C4-2B (cell line): ENCODE data around the gene TMC5.

Source experiments
- ZFX ChIP-seq: fragments of 450-650 bp; IDR thresholded peaks from 2 replicates; pipeline ENCODE4 v1.6.1; 2017
- TF ChIP-seq, protein P1 (sequence below): fragments of 450-650 bp; conservative IDR thresholded peaks from 2 replicates; pipeline ENCODE4 v1.5.1; 2017; ENCODE audit warnings: mild to moderate bottlenecking

DNA sequence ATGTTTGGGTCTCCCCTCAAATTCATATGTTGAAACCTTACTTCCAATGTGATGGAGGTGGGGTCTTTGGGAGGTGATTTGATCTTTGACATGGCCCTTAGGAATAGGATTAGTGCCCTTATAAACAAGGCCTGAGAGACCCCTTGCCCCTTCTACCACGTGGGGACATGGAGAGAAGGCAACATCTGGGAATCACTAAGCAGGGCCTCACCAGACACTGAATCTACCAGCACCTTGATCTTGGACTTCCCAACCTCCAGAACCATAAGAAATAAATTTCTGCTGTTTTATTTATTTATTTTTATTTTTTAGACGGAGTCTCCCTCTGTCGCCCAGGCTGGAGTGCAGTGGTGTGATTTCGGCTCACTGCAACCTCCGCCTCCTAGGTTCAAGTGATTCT is 64.1 kb downstream of the TMC5 start:
- TF ChIP-seq, protein P1, sequence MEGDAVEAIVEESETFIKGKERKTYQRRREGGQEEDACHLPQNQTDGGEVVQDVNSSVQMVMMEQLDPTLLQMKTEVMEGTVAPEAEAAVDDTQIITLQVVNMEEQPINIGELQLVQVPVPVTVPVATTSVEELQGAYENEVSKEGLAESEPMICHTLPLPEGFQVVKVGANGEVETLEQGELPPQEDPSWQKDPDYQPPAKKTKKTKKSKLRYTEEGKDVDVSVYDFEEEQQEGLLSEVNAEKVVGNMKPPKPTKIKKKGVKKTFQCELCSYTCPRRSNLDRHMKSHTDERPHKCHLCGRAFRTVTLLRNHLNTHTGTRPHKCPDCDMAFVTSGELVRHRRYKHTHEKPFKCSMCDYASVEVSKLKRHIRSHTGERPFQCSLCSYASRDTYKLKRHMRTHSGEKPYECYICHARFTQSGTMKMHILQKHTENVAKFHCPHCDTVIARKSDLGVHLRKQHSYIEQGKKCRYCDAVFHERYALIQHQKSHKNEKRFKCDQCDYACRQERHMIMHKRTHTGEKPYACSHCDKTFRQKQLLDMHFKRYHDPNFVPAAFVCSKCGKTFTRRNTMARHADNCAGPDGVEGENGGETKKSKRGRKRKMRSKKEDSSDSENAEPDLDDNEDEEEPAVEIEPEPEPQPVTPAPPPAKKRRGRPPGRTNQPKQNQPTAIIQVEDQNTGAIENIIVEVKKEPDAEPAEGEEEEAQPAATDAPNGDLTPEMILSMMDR = no peak
- no peak for TF ChIP-seq ZFX
